H1 (cell line): ENCODE results near the gene PLSCR1. TPM values are rescaled to one million over a fixed set of nuclear protein-coding genes. Genes with fewer than 3 reads are reported as not detected.
A peak's percentile ranks its signal among the peaks of the same experiment; 100 is the strongest.

Experiments used
- ASH2L ChIP-seq: fragments of 200-600, 300-600 bp; sonication (generic); IDR thresholded peaks from one replicate; pipeline ENCODE4 v1.7.1; 2017; ENCODE audit warnings: low read length
- CEBPB ChIP-seq: IDR thresholded peaks from 2 replicates; pipeline ENCODE4 v1.6.1; 2012; ENCODE audit warnings: low read depth, low read length
- CHD1 ChIP-seq: IDR thresholded peaks from 2 replicates; pipeline ENCODE4 v1.6.1; 2012; ENCODE audit warnings: low read depth, low read length, improper control_type of control experiment
- CHD2 ChIP-seq: IDR thresholded peaks from 2 replicates; pipeline ENCODE4 v1.6.1; 2012; ENCODE audit warnings: low read length, improper control_type of control experiment
- CTBP2 ChIP-seq: IDR thresholded peaks from 2 replicates; pipeline ENCODE4 v1.7.0; 2011; ENCODE audit warnings: borderline replicate concordance, mild to moderate bottlenecking, moderate library complexity, mixed read lengths, low read length; ENCODE audit not compliant: insufficient read depth, insufficient read length
- GABPA ChIP-seq: IDR thresholded peaks from 2 replicates; pipeline ENCODE4 v1.6.1; 2011; ENCODE audit warnings: mild to moderate bottlenecking, low read length, moderate library complexity, borderline replicate concordance; ENCODE audit not compliant: insufficient read depth
- HDAC2 ChIP-seq, 2 experiments: fragments of 300-600 bp in 1 of 2; sonication (generic) in 1 of 2; IDR thresholded peaks; 2 replicates each; pipeline ENCODE4 v1.6.1; 2011 to 2012; ENCODE audit warnings: low read depth in 2 of 2, low read length in 2 of 2, mild to moderate bottlenecking in 2 of 2, moderate library complexity in 2 of 2, borderline replicate concordance in 1 of 2, inconsistent platforms in 1 of 2
- KDM4A ChIP-seq: IDR thresholded peaks from one replicate; pipeline ENCODE4 v1.7.1; 2012; ENCODE audit warnings: low read depth, mild to moderate bottlenecking, moderate library complexity, low read length, inconsistent platforms; ENCODE audit not compliant: severe bottlenecking
- PHF8 ChIP-seq: fragments of 200-600 bp; sonication (generic); conservative IDR thresholded peaks from 2 replicates; pipeline ENCODE4 v1.7.1; 2012; ENCODE audit warnings: low read depth, mild to moderate bottlenecking, inconsistent platforms, low read length, moderate library complexity
- POLR2A ChIP-seq, 2 experiments: IDR thresholded peaks; 1 replicate in 1 of 2; 2 replicates in 1 of 2; pipeline ENCODE4 v1.6.1; 2011; ENCODE audit warnings: low read depth in 2 of 2, low read length in 2 of 2, mild to moderate bottlenecking in 2 of 2; ENCODE audit errors: control extremely low read depth in 1 of 2
- RAD21 ChIP-seq, 2 experiments: IDR thresholded peaks in 1 of 2; conservative IDR thresholded peaks in 1 of 2; 2 replicates each; pipeline ENCODE4 v1.6.1; 2011; ENCODE audit warnings: low read depth in 2 of 2, low read length in 2 of 2, improper control_type of control experiment in 1 of 2, inconsistent platforms in 1 of 2, mild to moderate bottlenecking in 1 of 2, moderate library complexity in 1 of 2
- RBBP5 ChIP-seq: IDR thresholded peaks from 2 replicates; pipeline ENCODE4 v1.7.1; 2012; ENCODE audit warnings: low read depth, mild to moderate bottlenecking, inconsistent platforms, low read length, moderate library complexity, borderline replicate concordance
- RFX5 ChIP-seq: IDR thresholded peaks from 2 replicates; pipeline ENCODE4 v1.6.1; 2011; ENCODE audit warnings: low read depth, low read length, improper control_type of control experiment, borderline replicate concordance
- SIN3A ChIP-seq, 2 experiments: IDR thresholded peaks in 1 of 2; conservative IDR thresholded peaks in 1 of 2; 2 replicates each; pipeline ENCODE4 v1.6.1; 2011 to 2012; ENCODE audit warnings: low read length in 2 of 2, improper control_type of control experiment in 1 of 2, low read depth in 1 of 2, mild to moderate bottlenecking in 1 of 2
- SP1 ChIP-seq: IDR thresholded peaks from 2 replicates; pipeline ENCODE4 v1.6.1; 2011; ENCODE audit warnings: low read depth, low read length
- TBP ChIP-seq: IDR thresholded peaks from 2 replicates; pipeline ENCODE4 v1.6.1; 2011; ENCODE audit warnings: low read depth, low read length, improper control_type of control experiment
- YY1 ChIP-seq: IDR thresholded peaks from 2 replicates; pipeline ENCODE4 v1.6.1; 2011; ENCODE audit warnings: low read depth, mild to moderate bottlenecking, low read length
- ZNF274 ChIP-seq: IDR thresholded peaks from 2 replicates; pipeline ENCODE4 v1.7.0; 2012; ENCODE audit warnings: low read length, borderline replicate concordance; ENCODE audit errors: extremely low read depth
- polyA plus RNA-seq, 7 experiments: library from polyadenylated mRNA; depleted of rRNA in 3 of 7; stranded (reverse) in 5 of 7; unstranded in 2 of 7; fragments of >200 nt in 5 of 7; fragments of 200-250 nt in 2 of 7; gene quantifications; 1 replicate in 5 of 7; 2 replicates in 1 of 7; 4 replicates in 1 of 7; pipeline versions ENCODE4 v1.2.1 to v1.2.3, GENCODE V29; 2011 to 2013; ENCODE audit warnings: missing spikeins in 2 of 7, mixed read lengths in 2 of 7
- total RNA-seq: library from RNA; stranded (reverse); fragmentation: NEBNext Ultra II Directional; extraction: Animal tissue kit (Norgen Biotek cat#: 25700); gene quantifications from 2 replicates; pipeline ENCODE4 v1.2.1, GENCODE V29; 2021
- TF ChIP-seq, protein P1 (sequence below): IDR thresholded peaks from 2 replicates; pipeline ENCODE4 v1.6.1; 2011; ENCODE audit warnings: low read depth, mild to moderate bottlenecking, low read length; ENCODE audit not compliant: insufficient read depth
- TF ChIP-seq, protein P2 (sequence below): IDR thresholded peaks from 2 replicates; pipeline ENCODE4 v1.6.1; 2012; ENCODE audit warnings: inconsistent platforms
- TF ChIP-seq, protein P3 (sequence below): IDR thresholded peaks from 2 replicates; pipeline ENCODE4 v1.6.1; 2012; ENCODE audit warnings: inconsistent platforms

The PLSCR1 gene
- total and polyA plus RNA-seq, 2 of the 8 experiments (the other 6 are each of a cell fraction or from before 2014, with no cell fraction given) = 32.2 to 48.5 TPM

DNA sequence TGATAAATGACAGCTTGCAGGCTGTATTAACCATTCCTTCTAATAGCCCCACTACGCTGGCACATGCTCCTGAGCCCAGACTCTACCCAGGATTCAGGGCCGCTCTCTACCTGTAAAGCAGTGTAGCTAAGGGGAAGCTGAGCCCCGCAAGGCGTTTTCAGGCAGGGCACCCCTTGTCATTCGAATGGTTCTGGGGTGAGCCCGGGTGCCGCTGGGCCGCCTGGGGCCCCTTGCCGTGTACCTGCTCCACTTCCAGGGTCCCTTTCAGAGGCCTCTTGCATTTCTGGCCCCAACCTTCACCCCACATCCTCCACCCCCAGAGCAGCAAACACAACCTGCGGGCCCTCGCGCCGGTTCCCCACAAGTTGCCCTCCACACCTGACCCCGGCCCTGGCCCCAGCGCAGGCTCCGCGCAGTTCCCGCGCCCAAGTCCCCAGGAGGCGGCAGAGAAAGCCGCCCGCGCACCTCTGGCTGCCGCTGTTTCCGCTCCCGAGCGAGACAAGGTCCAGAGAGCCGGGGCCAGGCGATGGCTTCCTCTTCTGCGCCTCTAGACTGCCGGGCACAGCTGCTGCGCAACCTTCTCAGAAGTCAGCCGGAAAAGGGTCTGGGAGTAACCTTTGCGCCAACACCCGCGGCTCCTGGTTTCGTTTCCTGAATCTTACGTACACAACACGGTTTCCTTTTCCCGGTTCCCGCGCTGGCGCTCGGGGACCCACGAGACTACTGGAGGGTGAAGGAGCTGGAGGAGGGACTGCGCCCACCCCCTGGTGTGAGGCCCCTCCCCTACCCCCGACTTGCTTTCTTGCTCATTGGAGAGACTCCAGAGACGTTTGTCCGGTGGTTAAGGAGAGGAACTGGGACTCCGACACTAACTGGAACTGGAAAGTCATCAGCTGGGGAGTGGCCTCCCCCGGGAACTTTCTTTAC lies at the start of gene PLSCR1 (continued):
- peak; percentile 70 for TF ChIP-seq YY1
- TF ChIP-seq POLR2A (IDR thresholded peaks at IDR 0.05; ENCODE audit: control extremely low read depth in 1 of 2, low read depth in 2 of 2, low read length in 2 of 2) = peak; percentile 59 to 68; a peak in 2 of 3 replicates
- TF ChIP-seq RAD21 (IDR thresholded peaks at IDR 0.05 in 1 of 2, conservative IDR thresholded peaks at IDR 0.05 in 1 of 2; ENCODE audit: low read depth in 2 of 2, low read length in 2 of 2) = 0 out of 4 replicates have a peak, but pooled peaks of 1 of the 2 experiments have one; percentile 2
- TF ChIP-seq ASH2L = peak; percentile 48
- peak in 1 of 2 experiments; percentile 36; a peak in 1 of 4 replicates for TF ChIP-seq HDAC2 (IDR thresholded peaks at IDR 0.05; ENCODE audit: borderline replicate concordance in 1 of 2, low read depth in 2 of 2, low read length in 2 of 2)
- no peak for TF ChIP-seq CEBPB
- no peak for TF ChIP-seq GABPA
- no peak for TF ChIP-seq RFX5
- peak in 1 of 2 experiments; percentile 16; a peak in 1 of 4 replicates for TF ChIP-seq SIN3A (conservative IDR thresholded peaks at IDR 0.05 in 1 of 2, IDR thresholded peaks at IDR 0.05 in 1 of 2; ENCODE audit: low read depth in 1 of 2, low read length in 2 of 2)
- TF ChIP-seq PHF8 = peak; percentile 72
- peak; percentile 89 for TF ChIP-seq CTBP2
- peak; percentile 66; the same call in 1 of the 2 replicates for TF ChIP-seq CHD2
- no peak for TF ChIP-seq ZNF274
- TF ChIP-seq TBP = peak; percentile 70
- TF ChIP-seq, protein P1, sequence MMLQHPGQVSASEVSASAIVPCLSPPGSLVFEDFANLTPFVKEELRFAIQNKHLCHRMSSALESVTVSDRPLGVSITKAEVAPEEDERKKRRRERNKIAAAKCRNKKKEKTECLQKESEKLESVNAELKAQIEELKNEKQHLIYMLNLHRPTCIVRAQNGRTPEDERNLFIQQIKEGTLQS = no peak
- peak; percentile 86; the same call in 1 of the 2 replicates for TF ChIP-seq RBBP5
- TF ChIP-seq CHD1 = no peak
- TF ChIP-seq SP1 = no peak
- TF ChIP-seq, protein P2, sequence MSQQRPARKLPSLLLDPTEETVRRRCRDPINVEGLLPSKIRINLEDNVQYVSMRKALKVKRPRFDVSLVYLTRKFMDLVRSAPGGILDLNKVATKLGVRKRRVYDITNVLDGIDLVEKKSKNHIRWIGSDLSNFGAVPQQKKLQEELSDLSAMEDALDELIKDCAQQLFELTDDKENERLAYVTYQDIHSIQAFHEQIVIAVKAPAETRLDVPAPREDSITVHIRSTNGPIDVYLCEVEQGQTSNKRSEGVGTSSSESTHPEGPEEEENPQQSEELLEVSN = peak; percentile 77
- TF ChIP-seq KDM4A = peak; percentile 84
- TF ChIP-seq, protein P3, sequence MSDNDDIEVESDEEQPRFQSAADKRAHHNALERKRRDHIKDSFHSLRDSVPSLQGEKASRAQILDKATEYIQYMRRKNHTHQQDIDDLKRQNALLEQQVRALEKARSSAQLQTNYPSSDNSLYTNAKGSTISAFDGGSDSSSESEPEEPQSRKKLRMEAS = peak; percentile 31; the same call in 1 of the 2 replicates
- TF ChIP-seq, all 59 proteins: peak for 18
